GM12878 (cell line): ENCODE results near the gene DENND10. TPM values are rescaled to one million over a fixed set of nuclear protein-coding genes. Genes with fewer than 3 reads are reported as not detected.

Experiments
- ATAC-seq: fragments of 200-7000 bp; cut with Tn5 transposase; 3 replicates; pipeline ENCODE4 v1.9.1; 2020; ENCODE audit warnings: mild to moderate bottlenecking, moderate library complexity
- BruUV-seq: library from RNA; stranded (reverse); fragments of 400-500 nt; replicated peaks from 2 replicates; lab custom pipeline; 2021; lab: Mats Ljungman, UMichigan
- CTCF ChIA-PET: fragments of 300-600 bp; sonication (Branson Sonifier 250); formaldehyde crosslinking; extraction: SDS; loops from one replicate; lab custom pipeline; 2021; ENCODE audit warnings: inconsistent platforms; lab: Yijun Ruan, JAX
- POLR2A ChIA-PET: fragments of 350-600 bp; formaldehyde crosslinking; extraction: SDS; loops from one replicate; lab custom pipeline; 2021; ENCODE audit warnings: inconsistent platforms; lab: Charles Lee
- RAD21 ChIA-PET: fragments of 300-600 bp; sonication (Branson Sonifier 250); formaldehyde crosslinking; loops from one replicate; lab custom pipeline; 2023; ENCODE audit warnings: antibody characterized with exemption; ENCODE audit not compliant: unreplicated experiment; lab: Charles Lee
- SMC1A ChIA-PET: fragments of 300-600 bp; sonication (Branson Sonifier 250); formaldehyde crosslinking; loops from one replicate; lab custom pipeline; 2023; ENCODE audit not compliant: unreplicated experiment, uncharacterized antibody; lab: Charles Lee
- DNase-seq: peaks from one replicate; pipeline ENCODE4 v3.0.0-alpha.2; 2011; ENCODE audit warnings: low read depth, low spot score
- FAIRE-seq: peaks from 3 replicates; lab custom pipeline; 2011; peaks lifted over from hg19 to GRCh38; lab: Jason Lieb, UNC
- H2AFZ ChIP-seq: 2 replicates; pipeline ENCODE4 v1.6.0; 2011; ENCODE audit warnings: low read depth, low read length, control low read depth; ENCODE audit not compliant: control insufficient read depth
- H3K27ac ChIP-seq: 2 replicates; pipeline ENCODE4 v1.5.1; 2011; ENCODE audit warnings: control low read depth; ENCODE audit not compliant: control insufficient read depth, insufficient read depth
- H3K27me3 ChIP-seq, 2 experiments: replicated peaks in 1 of 2; 2 replicates each; pipeline versions ENCODE4 v1.6.0 to v1.6.1; 2011; ENCODE audit warnings: low read length in 1 of 2; ENCODE audit not compliant: control insufficient read depth in 2 of 2, insufficient read depth in 2 of 2
- H3K36me3 ChIP-seq, 2 experiments: 2 replicates each; pipeline ENCODE4 v1.5.1; 2011; ENCODE audit warnings: low read length in 1 of 2; ENCODE audit not compliant: control insufficient read depth in 2 of 2, insufficient read depth in 2 of 2
- H3K4me1 ChIP-seq: 2 replicates; pipeline ENCODE4 v1.6.1; 2011; ENCODE audit warnings: mild to moderate bottlenecking, low read length, moderate library complexity, mixed read lengths; ENCODE audit not compliant: control insufficient read depth, insufficient read depth
- H3K4me2 ChIP-seq: 2 replicates; pipeline ENCODE4 v1.6.0; 2011; ENCODE audit warnings: control low read depth; ENCODE audit not compliant: control insufficient read depth, insufficient read depth
- H3K4me3 ChIP-seq: fragments of 200-600 bp; sonication (generic); 2 replicates; pipeline ENCODE4 v1.5.1; 2016
- H3K79me2 ChIP-seq: 2 replicates; pipeline ENCODE4 v1.6.0; 2011; ENCODE audit warnings: low read length; ENCODE audit not compliant: control insufficient read depth, insufficient read depth
- H3K9ac ChIP-seq: 2 replicates; pipeline ENCODE4 v1.8.0; 2011; ENCODE audit warnings: low read length, control low read depth, mixed read lengths; ENCODE audit not compliant: control insufficient read depth, insufficient read depth
- H3K9me3 ChIP-seq: replicated peaks from 3 replicates; pipeline ENCODE4 v1.5.1; 2011; ENCODE audit warnings: mild to moderate bottlenecking, low read length; ENCODE audit not compliant: control insufficient read depth, insufficient read depth
- H4K20me1 ChIP-seq: 2 replicates; pipeline ENCODE4 v1.6.0; 2011; ENCODE audit not compliant: control insufficient read depth, insufficient read depth
- CEBPZ ChIP-seq: fragments of 150-350 bp; IDR thresholded peaks from 2 replicates; pipeline ENCODE4 v1.6.1; 2016; ENCODE audit warnings: low read depth, low read length
- CREB1 ChIP-seq: IDR thresholded peaks from 2 replicates; pipeline ENCODE4 v1.6.1; 2012; ENCODE audit warnings: low read depth, mild to moderate bottlenecking, inconsistent platforms
- ETV6 ChIP-seq, 2 experiments: fragments of 450-650 bp in 1 of 2; IDR thresholded peaks in 1 of 2; conservative IDR thresholded peaks in 1 of 2; 2 replicates each; pipeline ENCODE4 v1.6.1; 2014; ENCODE audit warnings: antibody characterized with exemption in 1 of 2, borderline replicate concordance in 1 of 2, low read depth in 1 of 2, mild to moderate bottlenecking in 1 of 2, moderate library complexity in 1 of 2
- EZH2 ChIP-seq: IDR thresholded peaks from 2 replicates; pipeline ENCODE4 v1.6.1; 2012; ENCODE audit warnings: low read depth, mild to moderate bottlenecking, control low read depth, inconsistent platforms, low read length, borderline replicate concordance; ENCODE audit not compliant: control insufficient read depth
- JUND ChIP-seq: IDR thresholded peaks from 2 replicates; pipeline ENCODE4 v1.6.1; 2012; ENCODE audit warnings: low read depth, mild to moderate bottlenecking, low read length, improper control_type of control experiment, moderate library complexity
- MYC ChIP-seq: IDR thresholded peaks from 2 replicates; pipeline ENCODE4 v1.6.1; 2011; ENCODE audit warnings: mild to moderate bottlenecking, low read length, moderate library complexity, inconsistent platforms; ENCODE audit not compliant: insufficient read depth, insufficient replicate concordance, insufficient read length, severe bottlenecking
- PAX5 ChIP-seq: IDR thresholded peaks from 2 replicates; pipeline ENCODE4 v1.6.1; 2011; ENCODE audit warnings: low read depth, low read length, borderline replicate concordance
- ZNF24 ChIP-seq: fragments of 450-650 bp; IDR thresholded peaks from 2 replicates; pipeline ENCODE4 v1.6.1; 2017; ENCODE audit warnings: antibody characterized with exemption, mild to moderate bottlenecking
- ZNF592 ChIP-seq: fragments of 450-650 bp; IDR thresholded peaks from 2 replicates; pipeline ENCODE4 v1.6.1; 2017; ENCODE audit warnings: mild to moderate bottlenecking, moderate library complexity
- WGBS: methylation state at CpG from one replicate; pipeline ENCODE4 v1.1.6; 2016; ENCODE audit warnings: low lambda C conversion rate; ENCODE audit not compliant: insufficient replicate concordance, insufficient coverage; ENCODE audit errors: missing lambda C conversion rate; 5-methylcytosine and 5-hydroxymethylcytosine counted together
- in situ Hi-C: fragments of 300-500 bp; cut with MboI; formaldehyde crosslinking; loops from 9 replicates; pipeline ENCODE4 v1.14.3; 2018; ENCODE audit warnings: mixed read lengths
- intact Hi-C: fragments of 100-400 bp; cut with micrococcal nuclease; formaldehyde crosslinking; loops from one replicate; pipeline ENCODE4 v1.14.2; 2022; ENCODE audit not compliant: unreplicated experiment
- polyA plus RNA-seq, 11 experiments: library from polyadenylated mRNA; depleted of rRNA in 4 of 11; unstranded in 6 of 11; stranded (reverse) in 5 of 11; fragments of >200 nt; fragmentation: Nextera tagmentation in 4 of 11; fragmentation: Illumina TruSeq in 1 of 11; extraction: Ambion mirVana in 4 of 11; extraction: Trizol in 1 of 11; gene quantifications; 1 replicate in 1 of 11; 2 replicates in 10 of 11; pipeline versions ENCODE4 v1.2.1 to v1.2.3, GENCODE V29; 2011 to 2016; ENCODE audit warnings: inconsistent platforms in 2 of 11, missing spikeins in 2 of 11, low read depth in 1 of 11
- total RNA-seq, 4 experiments: library from RNA; depleted of rRNA in 3 of 4; stranded (reverse); fragments of >200 nt in 3 of 4; fragmentation: Illumina TruSeq in 1 of 4; extraction: Trizol in 1 of 4; gene quantifications; 2 replicates each; pipeline versions ENCODE4 v1.2.1 to v1.2.3, GENCODE V29; 2013 to 2021
- TF ChIP-seq, protein P1 (sequence below): IDR thresholded peaks from 2 replicates; pipeline ENCODE4 v1.6.1; 2012; ENCODE audit warnings: low read depth, low read length, improper control_type of control experiment
- TF ChIP-seq, protein P2 (sequence below): fragments of 450-650 bp; IDR thresholded peaks from 2 replicates; pipeline ENCODE4 v1.6.1; 2016; ENCODE audit warnings: mild to moderate bottlenecking, moderate library complexity, borderline replicate concordance

Gene DENND10
- total and polyA plus RNA-seq, 10 of the 15 experiments (the other 5 are each of a cell fraction or from before 2014, with no cell fraction given), result 21.5 to 39.8 (median 26.2) TPM

GRCh38 chr10:119133949-119134348 lies 30.0 kb downstream of the DENND10 start:
- Histone ChIP-seq H3K27ac (no peak overlapping the region), H3K36me3 (peaks cover 0 to 5% of the 10 kb centered on the region in 2 experiments; a peak in 2 of 4 replicates), H4K20me1 (no peaks in the 10 kb centered on the region), H3K4me2 (no peak overlapping the region), H3K79me2 (no peaks in the 10 kb centered on the region), H3K9me3 (no peaks in the 10 kb centered on the region), H3K4me1 (peaks cover 14% of the 10 kb centered on the region), H3K27me3 (no peaks in the 10 kb centered on the region), H2AFZ (no peak overlapping the region), H3K9ac (no peak overlapping the region), H3K4me3 (no peak overlapping the region)
- DNase-seq, result no peak
- ATAC-seq, result no peak; the same call in 2 of the 3 replicates
- in situ Hi-C loops (no loop called here), intact Hi-C loops (no loop called here)
- WGBS, result 39% methylated on average over 8 of the region's 8 CpGs
- ChIA-PET POLR2A (no interaction called here), RAD21 (no interaction called here), SMC1A (no interaction called here), CTCF (no interaction called here)
- FAIRE-seq, result no peak
- BruUV-seq, result no TSS peak
- TF ChIP-seq, protein P1, sequence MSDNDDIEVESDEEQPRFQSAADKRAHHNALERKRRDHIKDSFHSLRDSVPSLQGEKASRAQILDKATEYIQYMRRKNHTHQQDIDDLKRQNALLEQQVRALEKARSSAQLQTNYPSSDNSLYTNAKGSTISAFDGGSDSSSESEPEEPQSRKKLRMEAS, result no peak
- TF ChIP-seq EZH2 (no peak), MYC (no peak), ZNF24 (peak; percentile 75), CEBPZ (no peak), CREB1 (peak; percentile 12; the same call in 1 of the 2 replicates), ZNF592 (no peak), PAX5 (no peak), JUND (no peak), ETV6 (conservative IDR thresholded peaks at IDR 0.05 in 1 of 2, IDR thresholded peaks at IDR 0.05 in 1 of 2; ENCODE audit: borderline replicate concordance in 1 of 2, low read depth in 1 of 2) (no peak)
- TF ChIP-seq, protein P2, sequence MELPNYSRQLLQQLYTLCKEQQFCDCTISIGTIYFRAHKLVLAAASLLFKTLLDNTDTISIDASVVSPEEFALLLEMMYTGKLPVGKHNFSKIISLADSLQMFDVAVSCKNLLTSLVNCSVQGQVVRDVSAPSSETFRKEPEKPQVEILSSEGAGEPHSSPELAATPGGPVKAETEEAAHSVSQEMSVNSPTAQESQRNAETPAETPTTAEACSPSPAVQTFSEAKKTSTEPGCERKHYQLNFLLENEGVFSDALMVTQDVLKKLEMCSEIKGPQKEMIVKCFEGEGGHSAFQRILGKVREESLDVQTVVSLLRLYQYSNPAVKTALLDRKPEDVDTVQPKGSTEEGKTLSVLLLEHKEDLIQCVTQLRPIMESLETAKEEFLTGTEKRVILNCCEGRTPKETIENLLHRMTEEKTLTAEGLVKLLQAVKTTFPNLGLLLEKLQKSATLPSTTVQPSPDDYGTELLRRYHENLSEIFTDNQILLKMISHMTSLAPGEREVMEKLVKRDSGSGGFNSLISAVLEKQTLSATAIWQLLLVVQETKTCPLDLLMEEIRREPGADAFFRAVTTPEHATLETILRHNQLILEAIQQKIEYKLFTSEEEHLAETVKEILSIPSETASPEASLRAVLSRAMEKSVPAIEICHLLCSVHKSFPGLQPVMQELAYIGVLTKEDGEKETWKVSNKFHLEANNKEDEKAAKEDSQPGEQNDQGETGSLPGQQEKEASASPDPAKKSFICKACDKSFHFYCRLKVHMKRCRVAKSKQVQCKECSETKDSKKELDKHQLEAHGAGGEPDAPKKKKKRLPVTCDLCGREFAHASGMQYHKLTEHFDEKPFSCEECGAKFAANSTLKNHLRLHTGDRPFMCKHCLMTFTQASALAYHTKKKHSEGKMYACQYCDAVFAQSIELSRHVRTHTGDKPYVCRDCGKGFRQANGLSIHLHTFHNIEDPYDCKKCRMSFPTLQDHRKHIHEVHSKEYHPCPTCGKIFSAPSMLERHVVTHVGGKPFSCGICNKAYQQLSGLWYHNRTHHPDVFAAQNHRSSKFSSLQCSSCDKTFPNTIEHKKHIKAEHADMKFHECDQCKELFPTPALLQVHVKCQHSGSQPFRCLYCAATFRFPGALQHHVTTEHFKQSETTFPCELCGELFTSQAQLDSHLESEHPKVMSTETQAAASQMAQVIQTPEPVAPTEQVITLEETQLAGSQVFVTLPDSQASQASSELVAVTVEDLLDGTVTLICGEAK, result no peak
